ENCODE results near the gene MAD1L1.

GRCh38 chr7:2211259-2211880 is 21.4 kb downstream of the MAD1L1 start:
- no peak for TF ChIP-seq CTCF (IDR thresholded peaks at IDR 0.05; ENCODE audit: borderline replicate concordance, extremely low read depth, low read length, poor library complexity, severe bottlenecking)
- TF ChIP-seq EZH2 (IDR thresholded peaks at IDR 0.05; ENCODE audit: borderline replicate concordance, low read depth, low read length, severe bottlenecking) = no peak

Measured in DND-41 (cell line).